ENCODE results near the gene CRIM1.

DNA sequence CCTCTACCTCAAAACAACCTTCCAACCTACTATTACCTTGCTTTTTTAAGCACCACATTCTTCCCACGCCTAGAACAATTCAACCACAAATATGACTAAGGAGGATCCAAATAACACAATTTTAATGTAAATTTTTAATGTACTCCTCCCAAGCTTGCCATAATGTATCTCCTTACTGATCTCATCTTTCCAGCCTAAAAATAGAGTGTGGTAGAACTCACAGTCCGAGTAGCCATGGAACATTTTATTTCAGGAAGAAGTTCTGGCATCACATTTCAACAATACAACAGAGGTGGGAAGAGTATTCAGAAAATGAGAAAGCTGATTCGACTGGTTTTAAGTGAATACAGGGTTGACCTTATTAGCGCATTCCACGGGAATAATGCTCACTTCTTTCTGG lies 227.0 kb downstream of the CRIM1 start:
- TF ChIP-seq, protein P1, sequence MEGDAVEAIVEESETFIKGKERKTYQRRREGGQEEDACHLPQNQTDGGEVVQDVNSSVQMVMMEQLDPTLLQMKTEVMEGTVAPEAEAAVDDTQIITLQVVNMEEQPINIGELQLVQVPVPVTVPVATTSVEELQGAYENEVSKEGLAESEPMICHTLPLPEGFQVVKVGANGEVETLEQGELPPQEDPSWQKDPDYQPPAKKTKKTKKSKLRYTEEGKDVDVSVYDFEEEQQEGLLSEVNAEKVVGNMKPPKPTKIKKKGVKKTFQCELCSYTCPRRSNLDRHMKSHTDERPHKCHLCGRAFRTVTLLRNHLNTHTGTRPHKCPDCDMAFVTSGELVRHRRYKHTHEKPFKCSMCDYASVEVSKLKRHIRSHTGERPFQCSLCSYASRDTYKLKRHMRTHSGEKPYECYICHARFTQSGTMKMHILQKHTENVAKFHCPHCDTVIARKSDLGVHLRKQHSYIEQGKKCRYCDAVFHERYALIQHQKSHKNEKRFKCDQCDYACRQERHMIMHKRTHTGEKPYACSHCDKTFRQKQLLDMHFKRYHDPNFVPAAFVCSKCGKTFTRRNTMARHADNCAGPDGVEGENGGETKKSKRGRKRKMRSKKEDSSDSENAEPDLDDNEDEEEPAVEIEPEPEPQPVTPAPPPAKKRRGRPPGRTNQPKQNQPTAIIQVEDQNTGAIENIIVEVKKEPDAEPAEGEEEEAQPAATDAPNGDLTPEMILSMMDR (IDR thresholded peaks at IDR 0.05) = no peak
- no peak for TF ChIP-seq POLR2AphosphoS5 (IDR thresholded peaks at IDR 0.05)

Measured in suprapubic skin (tissue), 3 donors.